IMR-90 (cell line): ENCODE results near the gene LOXL3. TPM values are rescaled to one million over a fixed set of nuclear protein-coding genes. Genes with fewer than 3 reads are reported as not detected.

Source experiments
- ATAC-seq: fragments of 200-7000 bp; cut with Tn5 transposase; 2 replicates; pipeline ENCODE4 v1.9.1; 2020; ENCODE audit warnings: low read depth, mild to moderate bottlenecking, moderate library complexity
- BruUV-seq: library from RNA; stranded (reverse); fragments of 400-500 nt; replicated peaks from 2 replicates; lab custom pipeline; 2021; lab: Mats Ljungman, UMichigan
- CTCF ChIA-PET: fragments of 300-600 bp; formaldehyde crosslinking; extraction: SDS; loops from one replicate; lab custom pipeline; 2021; ENCODE audit warnings: antibody characterized with exemption; lab: Yijun Ruan, JAX
- POLR2A ChIA-PET: fragments of 300-600 bp; sonication (Branson Sonifier 250); formaldehyde crosslinking; loops from one replicate; lab custom pipeline; 2022; ENCODE audit warnings: antibody characterized with exemption; ENCODE audit not compliant: unreplicated experiment; lab: Charles Lee
- DNase-seq: peaks from one replicate; pipeline ENCODE4 v3.0.0; 2013
- H2AFZ ChIP-seq: replicated peaks from 2 replicates; pipeline ENCODE3; 2013; ENCODE audit warnings: low read length, mild to moderate bottlenecking; ENCODE audit not compliant: poor library complexity
- H2AK5ac ChIP-seq: 2 replicates; pipeline ENCODE4 v1.6.1; 2013; ENCODE audit warnings: low read depth, low read length, inconsistent platforms
- H2AK9ac ChIP-seq: replicated peaks from 2 replicates; pipeline ENCODE3; 2013; ENCODE audit warnings: mild to moderate bottlenecking, low read depth, low read length, moderate library complexity; ENCODE audit not compliant: poor library complexity
- H2BK120ac ChIP-seq: 2 replicates; pipeline ENCODE4 v1.6.1; 2013; ENCODE audit warnings: low read depth, low read length, inconsistent platforms
- H2BK15ac ChIP-seq: 3 replicates; pipeline ENCODE4 v1.6.1; 2013; ENCODE audit warnings: low read depth, low read length, inconsistent platforms
- H2BK20ac ChIP-seq: 2 replicates; pipeline ENCODE4 v1.6.1; 2013; ENCODE audit warnings: low read depth, mild to moderate bottlenecking, inconsistent platforms, low read length, moderate library complexity
- H2BK5ac ChIP-seq: 2 replicates; pipeline ENCODE4 v1.6.1; 2013; ENCODE audit warnings: mild to moderate bottlenecking, low read depth, low read length, inconsistent platforms; ENCODE audit not compliant: poor library complexity, severe bottlenecking
- H3K14ac ChIP-seq: replicated peaks from 2 replicates; pipeline ENCODE4 v1.6.1; 2013; ENCODE audit warnings: low read depth, low read length, inconsistent platforms
- H3K18ac ChIP-seq: 2 replicates; pipeline ENCODE4 v1.6.1; 2013; ENCODE audit warnings: low read depth, low read length, control low read depth
- H3K23ac ChIP-seq: 2 replicates; pipeline ENCODE4 v1.6.1; 2013; ENCODE audit warnings: low read depth, low read length, inconsistent platforms
- H3K27ac ChIP-seq: 2 replicates; pipeline ENCODE4 v1.5.1; 2013; ENCODE audit warnings: mild to moderate bottlenecking, control low read depth, low read length; ENCODE audit not compliant: insufficient read depth
- H3K27me3 ChIP-seq: 2 replicates; pipeline ENCODE4 v1.6.1; 2013; ENCODE audit warnings: low read length; ENCODE audit not compliant: control insufficient read depth, insufficient read depth
- H3K36me3 ChIP-seq: 2 replicates; pipeline ENCODE4 v1.6.1; 2013; ENCODE audit warnings: low read length, mixed read lengths; ENCODE audit not compliant: control insufficient read depth, insufficient read depth
- H3K4ac ChIP-seq: 2 replicates; pipeline ENCODE4 v1.6.1; 2013; ENCODE audit warnings: low read depth, low read length, inconsistent platforms
- H3K4me1 ChIP-seq: 2 replicates; pipeline ENCODE4 v1.6.1; 2013; ENCODE audit warnings: low read length, mixed read lengths; ENCODE audit not compliant: control insufficient read depth, insufficient read depth
- H3K4me2 ChIP-seq: 2 replicates; pipeline ENCODE4 v1.6.1; 2013; ENCODE audit warnings: low read depth, mild to moderate bottlenecking, control low read depth, low read length, moderate library complexity
- H3K4me3 ChIP-seq: 2 replicates; pipeline ENCODE4 v1.5.1; 2013; ENCODE audit warnings: low read depth, mild to moderate bottlenecking, control low read depth, low read length, moderate library complexity; ENCODE audit not compliant: insufficient read depth
- H3K56ac ChIP-seq: 2 replicates; pipeline ENCODE4 v1.6.1; 2013; ENCODE audit warnings: low read length, inconsistent platforms; ENCODE audit not compliant: insufficient read depth; ENCODE audit errors: extremely low read depth
- H3K79me1 ChIP-seq, 2 experiments: 2 replicates each; pipeline ENCODE4 v1.6.1; 2013; ENCODE audit warnings: low read length in 2 of 2, inconsistent platforms in 1 of 2, low read depth in 1 of 2
- H3K9ac ChIP-seq: 2 replicates; pipeline ENCODE4 v1.6.1; 2013; ENCODE audit warnings: low read depth, low read length, control low read depth
- H3K9me1 ChIP-seq: 2 replicates; pipeline ENCODE4 v1.6.1; 2013; ENCODE audit warnings: low read length, inconsistent platforms; ENCODE audit not compliant: insufficient read depth
- H3K9me3 ChIP-seq: 2 replicates; pipeline ENCODE4 v1.6.1; 2013; ENCODE audit warnings: low read length; ENCODE audit not compliant: control insufficient read depth, insufficient read depth
- H4K20me1 ChIP-seq: 2 replicates; pipeline ENCODE4 v1.6.1; 2013; ENCODE audit warnings: low read length, inconsistent platforms; ENCODE audit not compliant: insufficient read depth
- H4K5ac ChIP-seq: 2 replicates; pipeline ENCODE4 v1.6.1; 2013; ENCODE audit warnings: mild to moderate bottlenecking, low read depth, low read length, control low read depth
- H4K8ac ChIP-seq, 2 experiments: 2 replicates each; pipeline ENCODE4 v1.6.1; 2013; ENCODE audit warnings: low read depth in 2 of 2, low read length in 2 of 2, control low read depth in 1 of 2, inconsistent platforms in 1 of 2
- H4K91ac ChIP-seq: 2 replicates; pipeline ENCODE4 v1.6.1; 2013; ENCODE audit warnings: low read depth, low read length, inconsistent platforms; ENCODE audit not compliant: insufficient read depth
- BHLHE40 ChIP-seq: fragments of 150-350 bp; IDR thresholded peaks from 2 replicates; pipeline ENCODE4 v1.6.1; 2016; ENCODE audit warnings: mild to moderate bottlenecking, low read depth, low read length
- CEBPB ChIP-seq: IDR thresholded peaks from 2 replicates; pipeline ENCODE4 v1.6.1; 2012; ENCODE audit warnings: low read depth, low read length, improper control_type of control experiment
- CHD1 ChIP-seq: IDR thresholded peaks from 2 replicates; pipeline ENCODE4 v1.6.1; 2012; ENCODE audit warnings: low read depth, low read length, improper control_type of control experiment
- CTCF ChIP-seq: conservative IDR thresholded peaks from 2 replicates; pipeline ENCODE4 v1.5.1; 2012; ENCODE audit warnings: mild to moderate bottlenecking, low read depth, low read length, improper control_type of control experiment
- FOS ChIP-seq: fragments of 150-350 bp; IDR thresholded peaks from 2 replicates; pipeline ENCODE4 v1.6.1; 2016; ENCODE audit warnings: low read depth, low read length
- MAFK ChIP-seq: IDR thresholded peaks from 2 replicates; pipeline ENCODE4 v1.6.1; 2012; ENCODE audit warnings: low read depth, low read length, improper control_type of control experiment
- MAZ ChIP-seq: IDR thresholded peaks from 2 replicates; pipeline ENCODE4 v1.6.1; 2012; ENCODE audit warnings: low read depth, mild to moderate bottlenecking, low read length, improper control_type of control experiment, moderate library complexity, borderline replicate concordance
- MXI1 ChIP-seq: IDR thresholded peaks from 2 replicates; pipeline ENCODE4 v1.6.1; 2012; ENCODE audit warnings: low read depth, mild to moderate bottlenecking, low read length, moderate library complexity, borderline replicate concordance
- NFE2L2 ChIP-seq: fragments of 150-350 bp; IDR thresholded peaks from 2 replicates; pipeline ENCODE4 v1.6.1; 2016; ENCODE audit warnings: low read depth, mild to moderate bottlenecking, low read length
- POLR2A ChIP-seq: IDR thresholded peaks from 2 replicates; pipeline ENCODE4 v1.6.1; 2012; ENCODE audit warnings: mild to moderate bottlenecking, low read depth, low read length
- RAD21 ChIP-seq: IDR thresholded peaks from 2 replicates; pipeline ENCODE4 v1.6.1; 2012; ENCODE audit warnings: low read length, improper control_type of control experiment
- RCOR1 ChIP-seq: IDR thresholded peaks from 2 replicates; pipeline ENCODE4 v1.6.1; 2012; ENCODE audit warnings: mild to moderate bottlenecking, low read length, improper control_type of control experiment; ENCODE audit not compliant: insufficient replicate concordance
- RFX5 ChIP-seq: IDR thresholded peaks from 2 replicates; pipeline ENCODE4 v1.8.0; 2012; ENCODE audit warnings: low read depth, mild to moderate bottlenecking, low read length, moderate library complexity
- SMC3 ChIP-seq: fragments of 150-350 bp; IDR thresholded peaks from 2 replicates; pipeline ENCODE4 v1.6.1; 2016; ENCODE audit warnings: low read depth, mild to moderate bottlenecking, antibody characterized with exemption, low read length, moderate library complexity
- USF2 ChIP-seq: fragments of 150-350 bp; IDR thresholded peaks from 2 replicates; pipeline ENCODE4 v1.6.1; 2017; ENCODE audit warnings: mild to moderate bottlenecking, antibody characterized with exemption, low read length, low read depth
- WGBS, 2 experiments: methylation state at CpG; one replicate each; pipeline versions ENCODE4 v1.1.5 to v1.1.7; 2013; ENCODE audit warnings: missing lambda C conversion rate in 2 of 2; ENCODE audit not compliant: insufficient read length in 1 of 2; ENCODE audit errors: extremely low coverage in 2 of 2; 5-methylcytosine and 5-hydroxymethylcytosine counted together
- dilution Hi-C: fragments of 300-500 bp; cut with HindIII; formaldehyde crosslinking; loops from one replicate; pipeline ENCODE4 v1.14.3; 2018; ENCODE audit warnings: low sequenced_read_pairs; ENCODE audit not compliant: unreplicated experiment
- in situ Hi-C: fragments of 300-500 bp; cut with MboI; formaldehyde crosslinking; loops from 3 replicates; pipeline ENCODE4 v1.14.3; 2019; ENCODE audit warnings: low sequenced_read_pairs, inconsistent platforms, mixed read lengths
- intact Hi-C: fragments of 100-400 bp; cut with micrococcal nuclease; formaldehyde crosslinking; loops from 2 replicates; pipeline ENCODE4 v1.10.0; 2022
- polyA plus RNA-seq, 3 experiments: library from polyadenylated mRNA; depleted of rRNA; stranded (reverse); fragments of >200 nt; gene quantifications; 2 replicates each; pipeline ENCODE4 v1.2.3, GENCODE V29; 2012; ENCODE audit warnings: low replicate concordance in 1 of 3
- total RNA-seq: library from RNA; depleted of rRNA; stranded (reverse); fragments of >200 nt; gene quantifications from 2 replicates; pipeline ENCODE4 v1.2.3, GENCODE V29; 2012
- TF ChIP-seq, protein P1 (sequence below): fragments of 150-350 bp; IDR thresholded peaks from 2 replicates; pipeline ENCODE4 v1.6.1; 2016; ENCODE audit warnings: low read depth, mild to moderate bottlenecking, low read length, moderate library complexity, borderline replicate concordance

LOXL3 gene
- total and polyA plus RNA-seq, 2 of the 4 experiments (the other 2 are of a cell fraction): 17.9 to 23.4 TPM

GRCh38 chr2:74556831-74557370 is 3.2 kb upstream of the LOXL3 start:
- ChIA-PET POLR2A (interaction anchor here (1.5 kb wide), 1 partner anchor 10 kb away, joined by 3 read pairs; no protein-coding TSS in a partner anchor), CTCF (no interaction called here)
- Histone ChIP-seq H3K9me1 (0 out of 2 replicates have a peak, but pooled peaks cover 18% of the 10 kb centered on the region), H4K5ac (no peak overlapping the region), H3K27ac (no peak overlapping the region), H3K36me3 (peaks cover 17% of the 10 kb centered on the region), H2AFZ (no peak overlapping the region), H4K20me1 (no peaks in the 10 kb centered on the region; the same call in 1 of the 2 replicates), H2AK5ac (no peak overlapping the region), H3K27me3 (no peaks in the 10 kb centered on the region), H3K56ac (no peak overlapping the region), H3K14ac (no peak overlapping the region), H3K18ac (no peak overlapping the region), H2BK5ac (no peak overlapping the region), H3K4me2 (no peak overlapping the region), H3K23ac (no peak overlapping the region), H2AK9ac (no peak overlapping the region), H3K4me3 (no peak overlapping the region), H4K8ac (no peak overlapping the region), H2BK15ac (no peak overlapping the region), H4K91ac (no peak overlapping the region), H2BK20ac (no peak overlapping the region), H3K79me1 (peaks cover 8 to 46% of the 10 kb centered on the region in 2 experiments; a peak in 3 of 4 replicates), H3K4me1 (peaks cover 16% of the 10 kb centered on the region), H3K4ac (no peak overlapping the region), H2BK120ac (no peak overlapping the region), H3K9me3 (no peaks in the 10 kb centered on the region), H3K9ac (no peak overlapping the region)
- DNase-seq (no peak), ATAC-seq (no peak)
- TF ChIP-seq NFE2L2 (no peak), MXI1 (no peak), RFX5 (no peak), RCOR1 (no peak), CTCF (no peak), USF2 (no peak), POLR2A (no peak), RAD21 (no peak), MAZ (no peak), SMC3 (no peak), MAFK (no peak), CHD1 (no peak), CEBPB (no peak), FOS (no peak), BHLHE40 (no peak)
- TF ChIP-seq, protein P1, sequence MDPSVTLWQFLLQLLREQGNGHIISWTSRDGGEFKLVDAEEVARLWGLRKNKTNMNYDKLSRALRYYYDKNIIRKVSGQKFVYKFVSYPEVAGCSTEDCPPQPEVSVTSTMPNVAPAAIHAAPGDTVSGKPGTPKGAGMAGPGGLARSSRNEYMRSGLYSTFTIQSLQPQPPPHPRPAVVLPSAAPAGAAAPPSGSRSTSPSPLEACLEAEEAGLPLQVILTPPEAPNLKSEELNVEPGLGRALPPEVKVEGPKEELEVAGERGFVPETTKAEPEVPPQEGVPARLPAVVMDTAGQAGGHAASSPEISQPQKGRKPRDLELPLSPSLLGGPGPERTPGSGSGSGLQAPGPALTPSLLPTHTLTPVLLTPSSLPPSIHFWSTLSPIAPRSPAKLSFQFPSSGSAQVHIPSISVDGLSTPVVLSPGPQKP: no peak
- BruUV-seq: no TSS peak
- in situ Hi-C loops: no loop called here
- intact Hi-C loops: no loop called here
- no CpG with 5 or more reads among the region's 6 CpGs for WGBS, 2 experiments
- dilution Hi-C loops: no loop called here
